GM12865 (cell line): ENCODE results near the gene HAAO.

Experiments used
- DNase-seq: peaks from one replicate; pipeline ENCODE4 v3.0.0; 2010; ENCODE audit warnings: low read depth
- H3K4me3 ChIP-seq: 2 replicates; pipeline ENCODE4 v1.5.1; 2011; ENCODE audit warnings: mild to moderate bottlenecking, low read depth, low read length, control low read depth
- TF ChIP-seq, protein P1 (sequence below): IDR thresholded peaks from 2 replicates; pipeline ENCODE4 v1.5.1; 2011; ENCODE audit warnings: low read length, control low read depth, low read depth, inconsistent platforms; ENCODE audit not compliant: insufficient read depth; ENCODE audit errors: missing control alignments

HAAO gene

DNA sequence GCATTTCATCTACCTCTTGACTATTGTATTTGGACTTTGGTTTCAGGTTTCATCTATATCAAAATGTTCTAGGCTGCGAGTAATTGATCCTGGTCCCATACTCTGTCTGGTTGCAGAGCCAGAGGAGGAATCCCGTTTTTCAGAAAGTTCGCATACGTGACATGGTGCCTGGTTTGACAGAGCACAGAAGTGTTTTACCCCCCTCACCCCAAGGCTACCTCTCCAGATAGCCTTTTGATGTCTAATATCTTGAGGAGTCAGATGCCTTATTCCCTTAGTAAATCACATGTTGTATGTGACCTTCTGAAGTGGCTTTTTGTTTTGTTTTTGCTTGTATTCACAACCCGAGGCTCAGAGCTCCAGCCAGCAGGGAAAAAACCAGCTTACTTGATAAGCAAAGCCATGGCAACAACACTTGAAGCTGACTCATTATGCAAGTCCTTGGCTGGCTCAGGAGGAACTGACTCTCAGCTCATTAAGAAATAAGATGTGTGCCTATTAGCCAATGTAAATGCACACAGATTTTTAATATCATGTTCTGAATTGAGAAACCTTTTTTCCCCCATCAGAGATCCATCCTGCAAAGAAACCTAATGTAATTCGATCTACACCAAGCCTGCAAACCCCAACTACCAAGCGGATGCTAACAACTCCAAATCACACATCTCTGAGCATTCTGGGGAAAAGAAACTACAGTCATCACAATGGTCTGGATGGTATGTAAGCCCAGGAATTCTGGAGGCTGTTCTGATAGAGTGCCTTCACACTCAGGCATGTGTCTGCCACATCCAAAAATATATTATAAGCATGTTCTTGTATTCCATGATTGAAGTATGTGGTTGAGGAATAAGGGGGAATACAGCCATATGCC lies 69.8 kb downstream of the HAAO start:
- peak; percentile 92 for DNase-seq
- TF ChIP-seq, protein P1, sequence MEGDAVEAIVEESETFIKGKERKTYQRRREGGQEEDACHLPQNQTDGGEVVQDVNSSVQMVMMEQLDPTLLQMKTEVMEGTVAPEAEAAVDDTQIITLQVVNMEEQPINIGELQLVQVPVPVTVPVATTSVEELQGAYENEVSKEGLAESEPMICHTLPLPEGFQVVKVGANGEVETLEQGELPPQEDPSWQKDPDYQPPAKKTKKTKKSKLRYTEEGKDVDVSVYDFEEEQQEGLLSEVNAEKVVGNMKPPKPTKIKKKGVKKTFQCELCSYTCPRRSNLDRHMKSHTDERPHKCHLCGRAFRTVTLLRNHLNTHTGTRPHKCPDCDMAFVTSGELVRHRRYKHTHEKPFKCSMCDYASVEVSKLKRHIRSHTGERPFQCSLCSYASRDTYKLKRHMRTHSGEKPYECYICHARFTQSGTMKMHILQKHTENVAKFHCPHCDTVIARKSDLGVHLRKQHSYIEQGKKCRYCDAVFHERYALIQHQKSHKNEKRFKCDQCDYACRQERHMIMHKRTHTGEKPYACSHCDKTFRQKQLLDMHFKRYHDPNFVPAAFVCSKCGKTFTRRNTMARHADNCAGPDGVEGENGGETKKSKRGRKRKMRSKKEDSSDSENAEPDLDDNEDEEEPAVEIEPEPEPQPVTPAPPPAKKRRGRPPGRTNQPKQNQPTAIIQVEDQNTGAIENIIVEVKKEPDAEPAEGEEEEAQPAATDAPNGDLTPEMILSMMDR: no peak
- H3K4me3 ChIP-seq: peak overlapping the region; percentile 24; the same call in 1 of the 2 replicates

DNA sequence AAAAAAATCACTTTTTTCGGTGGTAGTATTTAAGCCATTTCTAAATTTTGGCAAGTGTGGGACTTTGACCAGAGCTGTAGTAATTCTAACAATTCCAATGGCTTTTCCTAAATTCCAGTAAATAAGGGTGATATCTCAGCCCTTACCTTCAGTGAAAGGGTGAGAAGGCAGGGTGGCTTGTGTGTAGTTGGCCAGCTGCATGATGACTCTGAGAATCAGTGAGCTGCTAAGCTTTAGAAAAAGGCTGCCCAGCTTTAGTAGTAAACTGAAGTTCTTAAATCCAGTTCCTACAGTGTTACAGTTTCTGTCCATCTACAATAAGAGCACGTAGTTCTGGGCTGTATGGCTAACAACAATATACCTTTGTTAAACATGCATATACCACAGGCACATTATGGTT lies 70.5 kb downstream of the HAAO start:
- DNase-seq: no peak
- no peak overlapping the region for H3K4me3 ChIP-seq
- TF ChIP-seq, protein P1: no peak
